DOHH2 (cell line): ENCODE measurements around the gene CD2AP.

Source experiments
- CTCF ChIP-seq: fragments of 200-600 bp; sonication (generic); IDR thresholded peaks from one replicate; pipeline ENCODE4 v1.5.1; 2014; ENCODE audit warnings: antibody characterized with exemption, mild to moderate bottlenecking, low read depth, low read length; ENCODE audit not compliant: poor library complexity, severe bottlenecking
- EZH2phosphoT487 ChIP-seq: fragments of 200-600 bp; sonication (generic); IDR thresholded peaks from 2 replicates; pipeline ENCODE4 v1.6.1; 2017; ENCODE audit warnings: borderline replicate concordance, mild to moderate bottlenecking, antibody characterized with exemption, low read length, moderate library complexity, mixed read lengths

- TF ChIP-seq CTCF (no peak), EZH2phosphoT487 (no peak)
Measured at GRCh38 chr6:47453372-47453936, 24.1 kb upstream of the CD2AP start.
